ENCODE measurements around the gene RBM23.
A peak's percentile ranks its signal among the peaks of the same experiment; 100 is the strongest.

Gene RBM23

DNA sequence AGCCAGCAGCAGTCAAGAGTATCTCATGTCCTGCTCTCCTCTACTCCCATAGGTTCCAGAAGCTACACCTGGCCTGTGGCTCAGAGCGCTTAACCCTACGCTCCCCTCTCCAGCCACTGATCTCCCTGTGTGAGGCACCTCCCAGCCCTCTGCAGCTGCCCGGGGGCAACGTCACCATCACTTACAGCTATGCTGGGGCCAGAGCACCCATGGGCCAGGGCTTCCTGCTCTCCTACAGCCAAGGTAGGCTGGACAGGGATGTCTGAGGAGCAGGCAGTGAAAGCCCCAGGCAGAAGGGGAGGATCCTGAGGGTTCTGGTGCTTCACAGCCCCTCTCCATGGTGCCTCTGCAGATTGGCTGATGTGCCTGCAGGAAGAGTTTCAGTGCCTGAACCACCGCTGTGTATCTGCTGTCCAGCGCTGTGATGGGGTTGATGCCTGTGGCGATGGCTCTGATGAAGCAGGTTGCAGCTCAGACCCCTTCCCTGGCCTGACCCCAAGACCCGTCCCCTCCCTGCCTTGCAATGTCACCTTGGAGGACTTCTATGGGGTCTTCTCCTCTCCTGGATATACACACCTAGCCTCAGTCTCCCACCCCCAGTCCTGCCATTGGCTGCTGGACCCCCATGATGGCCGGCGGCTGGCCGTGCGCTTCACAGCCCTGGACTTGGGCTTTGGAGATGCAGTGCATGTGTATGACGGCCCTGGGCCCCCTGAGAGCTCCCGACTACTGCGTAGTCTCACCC lies 43.8 kb downstream of the RBM23 start:
- no peaks in the 10 kb centered on the region for H3K27me3 ChIP-seq (ENCODE audit: control insufficient read depth, insufficient read depth, low read length)
- no peaks in the 10 kb centered on the region for H3K9me3 ChIP-seq (ENCODE audit: control insufficient read depth, insufficient read depth, low read length)
- H3K36me3 ChIP-seq (ENCODE audit: control insufficient read depth, insufficient read depth, low read length): peaks cover 13% of the 10 kb centered on the region
- H3K27ac ChIP-seq (ENCODE audit: low read depth, low read length): no peak overlapping the region
- no peak overlapping the region for H3K4me3 ChIP-seq (ENCODE audit: low read depth, low read length)
- H3K4me1 ChIP-seq (ENCODE audit: control insufficient read depth, insufficient read depth, low read length): peaks cover 11% of the 10 kb centered on the region
- H3K9ac ChIP-seq (ENCODE audit: low read depth, low read length): no peak overlapping the region

DNA sequence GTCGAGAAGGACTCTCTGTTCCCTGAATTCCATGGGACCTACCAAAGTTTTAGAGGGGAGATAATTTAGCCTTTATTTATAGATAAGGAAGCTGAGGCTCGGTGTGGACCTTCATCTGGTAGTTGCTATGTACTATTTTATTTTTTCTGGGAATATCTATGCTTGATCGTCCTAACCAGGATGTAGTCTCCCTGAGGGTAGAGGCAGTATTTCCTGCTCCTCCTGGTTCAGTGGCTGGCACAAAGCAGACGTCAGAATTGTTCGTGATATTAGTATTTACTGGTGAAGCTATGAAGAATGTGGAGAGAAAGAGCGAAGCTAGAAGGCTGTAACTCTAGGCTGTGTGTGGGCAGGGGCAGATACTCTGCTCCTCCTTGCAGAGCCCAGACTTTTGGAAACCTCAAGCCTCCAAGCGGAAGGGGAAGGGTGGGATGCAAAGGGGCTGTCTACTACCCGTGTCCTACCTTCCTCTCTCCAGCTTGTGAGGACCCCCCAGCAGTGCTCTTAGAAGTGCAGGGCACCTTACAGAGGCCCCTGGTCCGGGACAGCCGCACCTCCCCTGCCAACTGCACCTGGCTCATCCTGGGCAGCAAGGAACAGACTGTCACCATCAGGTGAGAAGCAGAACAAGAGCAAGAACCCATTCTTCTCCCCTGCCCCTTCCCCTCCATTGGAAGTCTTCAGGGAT lies 46.0 kb downstream of the RBM23 start:
- Histone ChIP-seq H3K4me1 (ENCODE audit: control insufficient read depth, insufficient read depth, low read length) (peaks cover 11% of the 10 kb centered on the region), H3K9ac (ENCODE audit: low read depth, low read length) (no peak overlapping the region), H3K9me3 (ENCODE audit: control insufficient read depth, insufficient read depth, low read length) (no peaks in the 10 kb centered on the region), H3K4me3 (ENCODE audit: low read depth, low read length) (peak overlapping the region; percentile 69; the same call in 1 of the 2 replicates), H3K27me3 (ENCODE audit: control insufficient read depth, insufficient read depth, low read length) (no peaks in the 10 kb centered on the region), H3K36me3 (ENCODE audit: control insufficient read depth, insufficient read depth, low read length) (peaks cover 13% of the 10 kb centered on the region), H3K27ac (ENCODE audit: low read depth, low read length) (no peak overlapping the region)

GRCh38 chr14:22872033-22872832 lies 46.7 kb downstream of the RBM23 start:
- Histone ChIP-seq H3K9ac (ENCODE audit: low read depth, low read length) (no peak overlapping the region), H3K27ac (ENCODE audit: low read depth, low read length) (peak overlapping the region; percentile 92), H3K4me1 (ENCODE audit: control insufficient read depth, insufficient read depth, low read length) (peaks cover 11% of the 10 kb centered on the region), H3K36me3 (ENCODE audit: control insufficient read depth, insufficient read depth, low read length) (peaks cover 13% of the 10 kb centered on the region), H3K27me3 (ENCODE audit: control insufficient read depth, insufficient read depth, low read length) (no peaks in the 10 kb centered on the region), H3K4me3 (ENCODE audit: low read depth, low read length) (peak overlapping the region; percentile 69), H3K9me3 (ENCODE audit: control insufficient read depth, insufficient read depth, low read length) (no peaks in the 10 kb centered on the region)

DNA sequence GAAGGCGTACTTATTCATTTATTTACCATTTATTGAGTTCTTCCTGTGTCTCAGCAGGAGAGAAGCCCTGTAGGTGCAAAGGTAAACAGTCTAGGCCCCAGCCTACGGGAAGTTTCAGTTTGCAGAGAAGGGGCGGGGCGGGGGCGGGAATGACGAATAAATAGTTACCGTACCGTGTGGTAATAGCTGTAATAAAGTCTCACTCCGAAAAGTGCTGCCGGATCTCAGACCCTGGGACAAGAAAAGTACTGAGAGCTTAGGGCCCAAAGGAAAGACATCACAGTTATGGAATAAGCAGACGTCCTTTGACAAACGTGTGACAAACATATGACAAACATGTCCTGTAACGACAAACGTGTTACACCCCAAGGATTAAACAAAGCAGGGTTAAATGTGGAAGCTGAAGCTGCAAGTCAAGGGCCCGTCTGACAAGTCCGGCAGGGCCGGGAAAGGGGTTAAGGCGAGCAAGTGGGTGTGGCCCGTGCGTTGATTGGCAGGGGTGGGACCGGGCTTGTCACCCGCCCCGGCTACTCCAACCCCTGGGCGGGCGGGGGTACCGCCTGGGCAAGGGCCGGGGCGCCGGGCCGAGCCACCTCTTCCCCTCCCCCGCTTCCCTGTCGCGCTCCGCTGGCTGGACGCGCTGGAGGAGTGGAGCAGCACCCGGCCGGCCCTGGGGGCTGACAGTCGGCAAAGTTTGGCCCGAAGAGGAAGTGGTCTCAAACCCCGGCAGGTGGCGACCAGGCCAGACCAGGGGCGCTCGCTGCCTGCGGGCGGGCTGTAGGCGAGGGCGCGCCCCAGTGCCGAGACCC lies 47.5 kb downstream of the RBM23 start, which contains the start of gene LRP10:
LRP10 (plus strand) TSS at position 517 of the 809 bp plus-strand sequence. CDS start 564 bp downstream, outside the sequence.
- no peaks in the 10 kb centered on the region for H3K9me3 ChIP-seq (ENCODE audit: control insufficient read depth, insufficient read depth, low read length)
- H3K4me3 ChIP-seq (ENCODE audit: low read depth, low read length): peak within 1 kb of the TSS; percentile 69
- no peak within 1 kb of the TSS; the same call in 1 of the 2 replicates for H3K9ac ChIP-seq (ENCODE audit: low read depth, low read length)
- H3K27me3 ChIP-seq (ENCODE audit: control insufficient read depth, insufficient read depth, low read length): no peaks in the 10 kb centered on the region
- H3K4me1 ChIP-seq (ENCODE audit: control insufficient read depth, insufficient read depth, low read length): peaks cover 11% of the 10 kb centered on the region
- H3K27ac ChIP-seq (ENCODE audit: low read depth, low read length): peak within 1 kb of the TSS; percentile 92
- H3K36me3 ChIP-seq (ENCODE audit: control insufficient read depth, insufficient read depth, low read length): peaks cover 11% of the 10 kb centered on the region

- Histone ChIP-seq H3K4me1 (ENCODE audit: control insufficient read depth, insufficient read depth, low read length) (peaks cover 11% of the 10 kb centered on the region), H3K9ac (ENCODE audit: low read depth, low read length) (no peak overlapping the region), H3K27ac (ENCODE audit: low read depth, low read length) (peak overlapping the region; percentile 92), H3K9me3 (ENCODE audit: control insufficient read depth, insufficient read depth, low read length) (no peaks in the 10 kb centered on the region), H3K27me3 (ENCODE audit: control insufficient read depth, insufficient read depth, low read length) (no peaks in the 10 kb centered on the region), H3K36me3 (ENCODE audit: control insufficient read depth, insufficient read depth, low read length) (peaks cover 7% of the 10 kb centered on the region; the same call in 1 of the 2 replicates), H3K4me3 (ENCODE audit: low read depth, low read length) (peak overlapping the region; percentile 69)
These were observed 48.1 kb downstream of the RBM23 start for GRCh38 chr14:22870811-22871223.

DNA sequence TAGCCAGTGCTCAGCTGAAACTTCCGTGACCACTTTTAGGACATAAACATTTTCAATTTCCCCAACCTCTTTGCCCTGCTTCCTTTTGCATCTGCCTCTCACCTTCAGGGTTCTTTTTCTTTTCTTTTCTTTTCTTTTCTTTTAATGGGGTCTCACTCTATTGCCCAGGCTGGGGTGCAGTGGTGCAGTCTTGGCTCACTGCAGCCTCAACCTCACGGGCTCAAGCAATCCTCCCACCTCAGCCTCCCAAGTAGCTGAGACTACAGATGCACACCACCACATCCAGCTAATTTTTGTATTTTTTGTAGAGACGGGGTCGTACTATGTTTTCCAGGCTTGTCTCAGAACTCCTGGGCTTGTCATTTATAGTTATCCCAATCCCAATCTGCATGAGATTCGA lies 52.1 kb downstream of the RBM23 start:
- peaks cover 8% of the 10 kb centered on the region for H3K4me1 ChIP-seq (ENCODE audit: control insufficient read depth, insufficient read depth, low read length)
- no peaks in the 10 kb centered on the region for H3K9me3 ChIP-seq (ENCODE audit: control insufficient read depth, insufficient read depth, low read length)
- H3K9ac ChIP-seq (ENCODE audit: low read depth, low read length): no peak overlapping the region
- H3K36me3 ChIP-seq (ENCODE audit: control insufficient read depth, insufficient read depth, low read length): no peaks in the 10 kb centered on the region
- H3K4me3 ChIP-seq (ENCODE audit: low read depth, low read length): no peak overlapping the region
- H3K27me3 ChIP-seq (ENCODE audit: control insufficient read depth, insufficient read depth, low read length): no peaks in the 10 kb centered on the region
- no peak overlapping the region for H3K27ac ChIP-seq (ENCODE audit: low read depth, low read length)

- H3K36me3 ChIP-seq (ENCODE audit: control insufficient read depth, insufficient read depth, low read length): no peaks in the 10 kb centered on the region
- H3K27ac ChIP-seq (ENCODE audit: low read depth, low read length): no peak overlapping the region
- no peak overlapping the region for H3K9ac ChIP-seq (ENCODE audit: low read depth, low read length)
- H3K4me3 ChIP-seq (ENCODE audit: low read depth, low read length): no peak overlapping the region
- H3K4me1 ChIP-seq (ENCODE audit: control insufficient read depth, insufficient read depth, low read length): peaks cover 4% of the 10 kb centered on the region
- H3K9me3 ChIP-seq (ENCODE audit: control insufficient read depth, insufficient read depth, low read length): no peaks in the 10 kb centered on the region
- H3K27me3 ChIP-seq (ENCODE audit: control insufficient read depth, insufficient read depth, low read length): no peaks in the 10 kb centered on the region
These were observed 53.2 kb downstream of the RBM23 start for GRCh38 chr14:22865424-22866405.

- H3K27me3 ChIP-seq (ENCODE audit: control insufficient read depth, insufficient read depth, low read length): no peaks in the 10 kb centered on the region
- no peaks in the 10 kb centered on the region for H3K36me3 ChIP-seq (ENCODE audit: control insufficient read depth, insufficient read depth, low read length)
- H3K9ac ChIP-seq (ENCODE audit: low read depth, low read length): no peak overlapping the region
- H3K27ac ChIP-seq (ENCODE audit: low read depth, low read length): no peak overlapping the region
- no peaks in the 10 kb centered on the region for H3K9me3 ChIP-seq (ENCODE audit: control insufficient read depth, insufficient read depth, low read length)
- no peak overlapping the region for H3K4me3 ChIP-seq (ENCODE audit: low read depth, low read length)
- H3K4me1 ChIP-seq (ENCODE audit: control insufficient read depth, insufficient read depth, low read length): no peaks in the 10 kb centered on the region
These were observed 54.0 kb downstream of the RBM23 start for GRCh38 chr14:22864979-22865378.

- no peaks in the 10 kb centered on the region for H3K4me1 ChIP-seq (ENCODE audit: control insufficient read depth, insufficient read depth, low read length)
- H3K9me3 ChIP-seq (ENCODE audit: control insufficient read depth, insufficient read depth, low read length): no peaks in the 10 kb centered on the region
- H3K27me3 ChIP-seq (ENCODE audit: control insufficient read depth, insufficient read depth, low read length): no peaks in the 10 kb centered on the region
- no peak overlapping the region for H3K9ac ChIP-seq (ENCODE audit: low read depth, low read length)
- H3K4me3 ChIP-seq (ENCODE audit: low read depth, low read length): no peak overlapping the region
- no peak overlapping the region for H3K27ac ChIP-seq (ENCODE audit: low read depth, low read length)
- no peaks in the 10 kb centered on the region for H3K36me3 ChIP-seq (ENCODE audit: control insufficient read depth, insufficient read depth, low read length)
These were observed 57.3 kb downstream of the RBM23 start for GRCh38 chr14:22861651-22862050.

Data from HUES48 (cell line).